NCI-H2196 (cell line): ENCODE measurements around the gene CERS6.
"Not testable (repeated sequence)": the region's sequence is repeated elsewhere in the genome, so short reads cannot be mapped to it uniquely, and the experiment has no call there.

Experiments used
- DNase-seq: peaks from one replicate; lab custom pipeline; 2025; ENCODE audit not compliant: unreplicated experiment; lab: John Stamatoyannopoulos, UW

The CERS6 gene

DNA sequence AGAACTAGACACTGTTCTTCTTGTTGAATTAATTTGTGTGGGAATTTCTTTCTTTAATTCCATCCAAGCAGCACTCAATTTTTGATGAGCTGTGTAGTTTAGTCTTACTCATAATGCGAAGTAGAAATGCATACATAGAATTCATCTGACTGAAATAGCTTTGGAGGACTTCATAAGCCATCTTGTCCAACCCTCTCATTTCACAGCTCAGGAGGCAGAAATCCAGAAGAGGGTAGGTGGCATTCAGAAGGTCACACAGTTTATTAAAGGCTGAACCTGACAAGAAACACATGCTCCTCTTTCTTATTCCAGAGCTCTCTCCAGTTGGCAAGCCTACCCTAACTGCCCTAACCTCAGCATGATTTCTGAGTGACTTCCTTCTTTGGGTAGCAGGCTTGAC lies 177.1 kb downstream of the CERS6 start:
- no peak for DNase-seq

DNA sequence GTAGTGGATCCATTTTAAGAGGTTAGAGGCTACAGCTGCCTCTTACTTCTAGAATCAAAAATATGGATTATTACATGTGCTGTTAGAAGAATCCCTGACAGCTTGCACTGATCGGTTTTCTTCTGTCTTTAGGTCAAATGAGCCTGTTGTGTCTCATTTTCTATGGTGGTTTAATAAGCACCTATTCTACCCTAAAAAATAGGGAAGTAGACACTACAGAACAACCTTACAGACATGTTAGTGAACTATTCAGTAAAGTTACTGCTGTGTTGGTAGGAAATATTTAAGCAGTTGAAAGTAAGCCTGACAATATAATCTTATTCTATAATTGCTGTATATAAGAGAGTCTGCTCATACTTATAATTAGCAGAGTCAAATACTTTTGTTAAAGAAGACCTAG lies 177.8 kb downstream of the CERS6 start:
- DNase-seq: no peak

DNA sequence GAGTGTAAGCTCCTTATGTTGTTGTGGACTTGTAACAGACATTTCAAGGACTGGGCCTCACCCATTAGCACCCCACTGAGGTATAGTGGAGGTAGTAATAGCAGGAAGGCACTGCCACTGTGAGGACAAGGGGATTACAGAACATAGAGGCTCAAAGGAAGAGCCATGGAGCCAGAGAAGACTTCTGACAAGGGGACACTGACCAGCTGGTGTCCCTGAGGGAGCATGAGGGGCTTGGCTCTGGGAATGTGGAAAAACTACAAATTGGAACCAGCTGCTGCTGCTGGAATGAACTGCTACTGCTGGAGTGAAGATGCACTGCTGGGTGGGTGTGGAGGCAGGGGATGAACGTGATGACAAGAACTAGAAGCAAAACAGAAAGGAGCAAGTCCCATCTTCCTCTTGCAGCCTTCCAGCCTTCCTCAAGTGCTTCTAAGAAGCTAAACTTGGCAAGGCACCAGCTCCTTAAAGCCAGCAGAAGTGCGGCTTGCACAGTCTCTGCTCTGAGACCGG lies 179.0 kb downstream of the CERS6 start:
- no peak for DNase-seq

DNA sequence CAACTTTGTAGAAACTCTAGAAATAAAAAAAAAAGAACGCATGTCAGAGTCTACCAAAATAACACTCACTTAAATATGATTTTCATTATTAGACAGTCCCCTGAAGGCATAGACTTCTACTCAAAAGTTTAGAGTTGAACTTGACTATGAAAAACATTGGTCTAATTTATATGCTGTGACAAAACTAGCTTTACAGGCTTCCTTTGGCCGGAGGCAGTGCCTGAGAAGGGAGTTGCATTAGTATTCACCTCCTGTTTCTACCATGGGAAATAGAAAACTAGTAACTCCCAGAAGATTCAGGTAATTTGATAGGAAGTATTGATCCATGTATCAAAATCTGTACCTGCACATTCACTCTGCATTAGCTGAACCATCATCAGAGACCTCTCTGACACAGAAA lies 182.9 kb downstream of the CERS6 start:
- no peak for DNase-seq

DNA sequence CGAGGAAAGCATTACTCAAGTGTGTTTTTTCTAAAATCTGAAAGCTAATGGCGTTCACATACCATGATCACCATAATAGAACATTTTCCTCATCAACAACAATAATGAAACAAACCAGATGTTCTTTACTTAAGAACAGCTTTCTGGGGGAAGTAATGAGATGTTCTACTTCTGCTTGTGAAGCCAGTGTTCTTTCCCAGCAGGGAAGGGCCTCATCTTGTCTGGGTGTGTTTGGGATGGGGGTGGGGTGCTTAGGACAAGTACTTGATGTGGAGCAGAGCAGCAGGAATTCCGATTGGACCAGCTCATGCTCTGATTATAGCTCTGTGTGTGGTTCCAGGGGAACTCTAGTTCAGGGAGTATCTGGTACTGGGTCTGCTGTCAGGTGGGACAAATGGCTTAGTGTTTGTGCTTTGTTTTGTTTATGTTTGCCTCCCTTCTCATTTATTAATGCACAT lies 183.4 kb downstream of the CERS6 start:
- DNase-seq: no peak

DNA sequence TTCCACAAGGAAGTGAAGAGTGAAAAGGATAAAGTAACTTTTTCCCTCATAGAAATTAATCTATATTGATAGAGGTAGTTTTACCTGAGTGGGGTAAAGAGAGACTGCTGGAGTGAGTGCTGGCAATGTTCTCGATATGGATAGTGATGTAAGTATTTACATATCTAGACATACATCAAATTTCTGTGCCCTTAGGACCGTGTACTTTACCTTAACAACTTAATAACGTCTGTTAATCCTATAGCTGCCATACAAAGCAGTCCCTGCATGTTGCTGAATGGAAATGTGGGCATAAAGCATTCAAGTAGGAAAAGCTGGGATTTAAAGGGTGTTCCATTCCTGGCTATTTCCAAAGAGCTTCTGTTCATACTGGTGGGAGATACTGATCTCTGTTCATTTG lies 184.0 kb downstream of the CERS6 start:
- DNase-seq: no peak

DNA sequence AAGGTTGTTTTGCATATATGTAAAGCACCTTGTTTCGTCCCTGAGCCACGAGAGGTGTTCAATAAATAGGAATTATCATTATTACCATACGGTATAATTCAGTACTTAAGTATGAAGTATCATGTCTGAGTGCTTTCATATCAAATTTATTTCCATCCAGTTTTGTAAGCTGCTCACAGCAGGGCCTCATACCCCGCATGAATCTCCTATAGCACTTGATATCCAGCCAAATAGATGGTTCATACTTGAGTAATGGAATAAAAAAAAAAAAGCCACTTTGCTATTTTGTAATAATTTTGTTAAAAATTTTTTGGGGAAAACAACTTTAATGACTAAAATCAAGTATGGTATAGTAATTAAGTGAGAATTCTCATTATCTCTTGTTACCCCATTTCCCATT lies 185.6 kb downstream of the CERS6 start:
- no peak for DNase-seq

DNA sequence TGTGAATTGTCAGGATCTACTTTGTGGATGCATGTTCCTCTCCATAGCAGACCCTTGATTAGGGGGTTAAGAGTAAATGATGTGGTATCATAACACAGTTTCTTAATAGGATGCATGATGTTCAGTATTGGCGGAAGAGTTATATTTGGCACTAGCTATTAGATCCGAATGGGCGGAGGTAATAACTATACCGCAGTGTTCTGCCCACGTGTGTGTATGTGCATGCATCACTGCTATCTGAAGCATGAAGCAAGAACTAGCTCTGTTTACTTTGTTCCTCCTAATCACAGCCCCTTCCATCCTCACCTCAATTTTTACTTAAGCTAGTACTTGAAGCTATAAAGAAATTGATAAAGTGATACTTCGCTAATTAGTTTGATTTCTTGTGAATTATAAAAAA lies 186.8 kb downstream of the CERS6 start:
- DNase-seq: no peak

DNA sequence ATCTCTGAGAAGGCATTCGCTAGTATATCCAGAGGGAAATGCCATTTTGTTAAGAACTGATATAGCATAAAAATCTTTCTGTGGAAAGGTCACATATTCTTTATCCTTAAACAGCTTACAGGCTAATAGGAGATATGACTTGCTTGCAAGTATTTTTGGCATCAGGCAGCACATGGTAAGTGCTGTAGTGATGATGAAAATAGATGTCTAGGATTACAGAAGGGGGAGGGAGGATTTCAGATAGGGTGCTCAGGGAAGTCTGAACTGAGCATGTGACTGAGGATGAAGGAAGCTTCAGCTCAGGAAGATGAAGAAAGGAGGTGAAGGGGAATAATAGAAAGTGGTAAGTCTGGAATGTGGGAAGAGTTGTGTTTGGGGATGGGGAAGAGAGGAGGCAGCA lies 187.9 kb downstream of the CERS6 start:
- no peak for DNase-seq

DNA sequence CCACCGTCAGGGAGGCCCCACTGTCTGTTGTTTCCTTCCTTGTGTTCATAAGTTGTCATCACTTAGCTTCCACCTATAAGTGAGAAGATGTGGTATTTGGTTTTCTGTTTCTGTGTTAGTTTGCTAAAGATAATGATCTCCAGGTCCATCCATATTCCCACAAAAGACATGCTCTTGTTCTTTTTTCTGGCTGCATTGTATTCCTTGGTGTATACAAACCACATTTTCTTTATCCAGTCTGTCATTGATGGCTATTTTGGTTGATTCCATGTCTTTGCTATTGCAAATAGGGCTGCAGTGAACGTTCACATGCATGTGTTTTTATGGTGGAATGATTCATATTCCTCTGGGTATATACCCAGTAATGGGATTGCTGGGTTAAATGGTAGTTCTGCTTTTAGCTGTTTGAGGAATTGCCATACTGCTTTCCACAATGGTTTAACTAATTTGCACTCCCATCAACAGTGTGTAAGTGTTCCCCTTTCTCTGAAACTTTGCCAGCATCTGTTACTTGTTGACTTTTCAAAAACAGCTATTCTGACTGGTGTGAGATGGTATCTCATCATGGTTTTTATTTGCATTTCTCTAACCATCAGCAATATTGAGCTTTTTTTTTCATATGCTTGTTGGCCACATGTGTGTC lies 189.7 kb downstream of the CERS6 start:
- DNase-seq: no peak

DNA sequence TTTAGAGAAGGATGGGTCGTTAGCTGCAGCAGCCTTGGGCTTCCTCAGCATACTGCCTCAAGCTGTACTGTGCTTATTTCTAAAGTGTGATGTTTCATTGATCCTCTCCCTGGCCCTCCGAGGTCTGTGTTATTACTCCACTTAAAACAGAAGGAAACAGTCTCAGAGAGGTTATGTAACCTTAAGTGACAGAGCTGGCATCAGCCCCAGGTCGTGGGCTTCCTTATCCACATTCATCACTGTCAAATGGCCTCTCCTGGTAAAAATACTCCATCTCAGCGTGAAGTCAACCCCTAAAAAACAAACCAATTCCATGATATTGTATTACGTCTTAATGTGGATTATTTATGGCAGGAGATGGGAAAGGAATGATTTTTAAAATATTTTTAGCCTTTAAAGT lies 193.0 kb downstream of the CERS6 start:
- DNase-seq: no peak

DNA sequence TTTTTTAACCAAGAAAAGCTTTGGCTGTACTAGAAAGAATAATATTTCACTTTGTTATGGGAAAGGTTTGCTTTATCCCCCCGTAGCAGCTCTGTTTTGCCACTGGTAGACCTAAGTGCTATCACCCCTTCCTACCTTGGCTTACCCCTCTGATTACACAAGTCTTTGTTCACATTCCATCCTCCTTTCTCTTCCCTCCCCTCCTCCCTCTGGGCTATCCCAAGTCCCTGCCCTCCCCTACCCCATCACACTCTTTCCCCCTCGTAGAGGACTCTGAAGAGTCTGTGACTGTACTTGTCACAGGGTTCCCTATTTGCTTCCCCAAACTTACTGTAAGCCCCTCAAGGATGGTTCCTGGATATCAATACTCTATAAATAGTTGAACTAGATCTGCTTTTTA lies 193.5 kb downstream of the CERS6 start:
- DNase-seq: no peak

DNA sequence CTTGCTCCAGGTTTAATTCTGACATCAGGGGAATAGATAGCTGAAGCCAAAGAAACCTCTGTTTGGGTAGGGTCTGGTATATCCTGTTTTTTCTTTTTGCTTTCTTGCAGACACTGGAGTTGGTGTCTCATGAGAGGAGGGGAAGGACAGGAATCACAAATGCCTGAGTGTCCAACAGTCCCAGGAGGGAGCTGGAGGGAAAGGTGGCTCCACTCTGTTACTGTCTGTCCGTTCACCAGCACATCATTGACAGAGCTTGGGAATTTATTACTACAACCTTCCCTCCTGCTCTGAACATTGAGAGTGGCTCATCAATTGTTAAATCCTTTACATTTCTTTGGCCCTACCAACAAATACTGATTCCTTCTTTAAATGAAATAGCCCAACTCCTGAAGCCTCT lies 194.1 kb downstream of the CERS6 start:
- no peak for DNase-seq

DNA sequence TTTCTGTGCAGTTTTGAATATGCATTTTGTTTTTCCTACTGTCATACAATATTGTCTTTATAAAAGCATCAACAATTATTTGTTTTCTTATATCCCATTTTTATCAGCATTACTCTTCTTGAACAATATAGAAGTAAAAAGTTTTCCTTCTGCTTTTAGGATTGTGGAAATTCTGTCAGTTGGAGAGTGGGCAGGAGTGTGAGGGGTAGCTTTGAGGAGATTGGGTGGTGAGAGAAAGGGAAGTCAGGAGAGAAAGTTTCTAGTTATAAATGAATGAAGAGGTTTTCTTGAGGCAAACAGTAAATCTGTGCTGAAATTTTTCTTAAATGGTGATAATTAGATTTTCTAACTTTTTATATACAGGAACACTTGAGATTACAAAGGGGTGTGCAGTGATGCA lies 194.7 kb downstream of the CERS6 start:
- DNase-seq: no peak

DNA sequence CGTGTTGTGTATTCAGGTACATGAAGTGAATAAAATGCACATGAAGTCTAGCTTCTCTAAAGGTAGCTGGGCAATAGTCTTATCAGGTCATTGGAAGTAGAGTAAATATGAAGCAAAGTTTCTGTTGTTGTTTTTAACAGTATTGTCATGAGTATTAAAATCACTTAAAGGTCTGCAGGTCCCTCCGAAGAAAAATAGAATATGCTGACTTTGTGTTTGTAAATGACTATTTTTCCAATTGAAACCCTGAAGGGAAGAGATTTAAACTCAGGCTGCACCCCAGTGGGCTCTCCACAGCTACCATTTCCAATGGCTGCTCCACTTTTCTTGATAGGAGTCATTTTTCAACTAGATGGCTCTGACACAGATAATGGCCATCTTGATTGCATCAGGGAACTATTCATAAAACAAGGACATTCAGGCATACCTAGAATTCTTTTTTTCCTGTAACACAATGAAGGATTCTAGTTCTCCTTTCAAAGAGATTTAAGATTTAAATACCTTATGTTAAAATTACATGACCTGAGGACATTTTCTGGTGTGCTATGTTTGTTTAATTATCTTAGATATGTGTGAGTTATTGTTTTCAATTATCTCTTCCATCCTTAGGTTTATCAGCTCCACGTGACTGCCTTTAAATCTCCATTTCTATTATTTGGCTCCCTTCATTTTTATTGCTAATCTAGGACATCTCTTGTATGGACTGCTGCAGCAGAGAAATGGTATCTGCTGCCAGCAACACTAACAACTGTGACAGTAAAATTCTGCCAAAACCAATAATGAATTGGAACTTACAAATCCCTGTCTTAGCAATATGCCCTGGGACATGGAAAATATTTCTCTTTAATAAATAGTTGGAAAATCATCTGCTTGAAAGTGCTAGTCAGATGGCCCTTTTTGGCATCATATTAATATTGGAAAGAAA lies 197.2 kb downstream of the CERS6 start:
- no peak for DNase-seq

DNA sequence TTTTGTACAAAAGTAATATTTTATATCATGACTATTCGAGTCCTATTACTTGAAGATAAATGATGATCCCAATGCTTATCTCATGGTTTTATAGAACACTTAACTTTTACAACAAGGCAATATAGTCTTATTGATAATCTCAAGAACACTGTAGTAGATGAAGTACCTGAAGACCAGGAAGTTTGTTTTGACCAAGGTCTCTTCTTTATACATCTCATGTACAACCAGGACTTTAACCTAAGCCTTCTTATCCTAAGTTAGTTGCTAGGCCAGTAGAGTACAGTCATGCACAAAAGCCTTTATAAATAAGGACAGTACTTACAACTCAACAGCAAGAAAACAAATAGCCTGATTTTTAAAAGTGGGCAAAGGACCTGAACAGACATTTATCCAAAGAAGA lies 198.6 kb downstream of the CERS6 start:
- no peak for DNase-seq

DNA sequence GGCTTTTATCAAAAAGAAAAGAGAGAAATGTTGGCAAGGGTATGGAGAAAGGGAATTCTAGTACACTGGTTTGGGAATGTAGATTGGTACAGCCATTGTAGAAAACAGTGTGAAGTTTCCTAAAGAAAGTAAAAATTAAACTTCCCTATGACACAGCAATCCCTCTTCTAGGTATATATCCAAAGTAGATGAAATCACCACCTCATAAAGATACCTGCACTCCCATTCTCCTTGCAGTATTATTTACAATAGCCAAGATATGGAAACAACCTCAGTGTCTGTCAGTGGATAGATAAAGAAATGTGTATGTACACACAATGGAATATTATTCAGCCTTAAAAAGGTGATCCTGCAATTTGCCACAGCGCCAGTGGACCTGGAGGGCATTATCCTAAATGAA lies 199.1 kb downstream of the CERS6 start:
- no peak for DNase-seq

DNA sequence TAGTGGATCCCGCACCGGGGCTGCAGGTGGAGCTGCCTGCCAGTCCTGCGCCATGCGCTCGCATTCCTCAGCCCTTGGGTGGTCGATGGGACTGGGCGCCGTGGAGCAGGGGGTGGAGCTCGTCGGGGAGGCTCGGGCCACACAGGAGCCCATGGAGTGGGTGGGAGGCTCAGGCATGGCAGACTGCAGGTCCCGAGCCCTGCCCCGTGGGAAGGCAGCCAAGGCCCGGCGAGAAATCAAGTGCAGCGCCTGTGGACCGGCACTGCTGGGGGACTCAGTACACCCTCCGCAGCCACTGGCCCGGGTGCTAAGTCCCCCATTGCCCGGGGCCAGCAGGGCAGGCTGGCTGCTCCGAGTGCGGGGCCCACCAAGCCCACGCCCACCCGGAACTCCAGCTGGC lies 201.3 kb downstream of the CERS6 start:
- DNase-seq: not testable (repeated sequence)

DNA sequence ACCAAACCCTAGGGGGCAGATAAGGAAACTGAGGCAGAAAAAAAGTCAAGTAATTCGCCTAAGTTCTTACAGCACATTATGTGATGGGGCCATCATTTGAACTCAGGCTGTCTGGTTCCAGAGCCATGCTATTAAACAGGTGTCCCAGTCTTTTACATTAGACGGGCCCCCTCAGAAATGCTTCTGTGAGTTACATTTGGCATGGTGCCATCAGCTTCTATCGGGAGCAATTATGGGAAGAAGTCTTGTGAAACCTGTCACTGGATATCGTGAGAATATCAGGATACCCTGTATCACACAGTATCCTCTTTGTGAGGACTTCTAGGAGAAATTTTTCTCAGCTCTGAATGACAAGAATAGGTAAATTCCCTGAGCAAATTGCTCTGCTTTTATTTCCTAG lies 202.6 kb downstream of the CERS6 start:
- DNase-seq: no peak

DNA sequence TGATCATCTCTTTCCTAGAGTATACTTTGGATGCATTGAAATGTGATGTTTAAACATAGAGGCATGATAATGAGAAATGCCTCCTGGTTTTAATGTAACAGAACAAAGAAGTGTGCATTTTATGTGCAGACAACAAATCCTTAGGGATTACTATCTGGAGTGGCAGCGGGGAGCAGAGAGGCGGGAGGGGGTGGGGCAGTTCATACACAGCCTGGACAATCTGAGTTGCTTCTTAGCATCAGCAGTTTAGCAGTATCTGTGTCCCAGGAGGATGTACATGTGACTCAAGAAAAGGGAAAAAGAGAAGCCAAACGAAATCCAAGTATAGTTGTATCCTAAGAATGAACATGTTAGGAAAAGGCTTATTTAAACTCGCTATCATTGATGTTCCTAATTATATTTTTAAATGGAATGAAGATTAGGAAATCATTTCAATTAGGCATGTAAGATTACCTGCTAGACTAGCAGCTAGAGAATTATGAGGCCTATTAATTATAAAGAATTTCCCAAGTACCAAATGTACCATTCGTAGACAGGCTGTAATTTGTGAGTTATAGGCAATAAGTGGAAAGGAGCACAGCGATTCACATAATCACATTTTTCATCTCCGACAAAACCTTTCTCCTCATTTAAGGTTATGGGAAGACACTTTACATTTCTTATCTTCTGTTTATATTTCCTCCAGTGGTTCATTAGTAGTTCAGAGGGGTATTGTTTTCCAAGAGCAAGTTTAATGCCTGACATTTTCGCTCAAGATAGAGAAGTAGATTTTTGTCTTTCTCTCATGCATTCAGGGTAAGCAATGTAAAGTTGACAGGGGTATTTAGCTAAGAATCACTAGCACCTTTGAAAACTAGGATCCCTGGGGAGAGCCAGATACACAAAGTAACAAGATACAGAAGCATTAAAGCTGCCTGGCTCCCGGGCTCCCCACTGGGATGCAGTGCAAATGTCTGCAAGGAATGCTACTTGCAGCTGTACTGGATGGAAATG lies 205.1 kb downstream of the CERS6 start:
- DNase-seq: no peak

DNA sequence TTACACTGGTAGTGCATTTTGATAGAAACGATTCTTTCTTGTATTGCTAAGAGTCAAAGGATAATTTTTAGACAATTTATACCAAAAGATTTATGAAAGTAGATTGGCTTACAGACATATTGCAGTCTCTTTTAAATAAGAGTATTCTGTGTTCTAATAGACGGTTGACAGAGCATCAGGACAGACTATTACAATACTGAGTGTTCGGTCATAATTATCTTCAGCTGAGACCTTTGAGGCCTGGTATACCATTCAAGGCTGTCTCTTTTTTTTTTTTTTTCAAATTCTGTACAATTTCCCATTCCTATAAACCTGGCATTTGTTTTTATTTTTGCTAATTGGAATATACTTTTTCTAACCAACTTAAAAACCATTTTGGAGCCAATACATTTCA lies 205.8 kb downstream of the CERS6 start:
- DNase-seq: no peak
